HTR-8/SVneo (cell line): ENCODE measurements around the gene SH3GLB2.
"Not testable (repeated sequence)": the region's sequence is repeated elsewhere in the genome, so short reads cannot be mapped to it uniquely, and the experiment has no call there.

Experiments used
- DNase-seq: peaks from one replicate; pipeline ENCODE4 v3.0.0; 2011; ENCODE audit warnings: low spot score, mixed read lengths; ENCODE audit not compliant: insufficient read length
- FAIRE-seq: peaks from 2 replicates; lab custom pipeline; 2011; peaks lifted over from hg19 to GRCh38; lab: Jason Lieb, UNC

Gene SH3GLB2

GRCh38 chr9:129004173-129004572 lies 24.0 kb downstream of the SH3GLB2 start:
- DNase-seq, FAIRE-seq: not testable (repeated sequence)

- FAIRE-seq (no peak), DNase-seq (no peak)
Measured at GRCh38 chr9:129002992-129003391, 25.1 kb downstream of the SH3GLB2 start.

- DNase-seq, result no peak
- FAIRE-seq, result no peak
Measured at GRCh38 chr9:129001504-129002325, 26.4 kb downstream of the SH3GLB2 start.

DNA sequence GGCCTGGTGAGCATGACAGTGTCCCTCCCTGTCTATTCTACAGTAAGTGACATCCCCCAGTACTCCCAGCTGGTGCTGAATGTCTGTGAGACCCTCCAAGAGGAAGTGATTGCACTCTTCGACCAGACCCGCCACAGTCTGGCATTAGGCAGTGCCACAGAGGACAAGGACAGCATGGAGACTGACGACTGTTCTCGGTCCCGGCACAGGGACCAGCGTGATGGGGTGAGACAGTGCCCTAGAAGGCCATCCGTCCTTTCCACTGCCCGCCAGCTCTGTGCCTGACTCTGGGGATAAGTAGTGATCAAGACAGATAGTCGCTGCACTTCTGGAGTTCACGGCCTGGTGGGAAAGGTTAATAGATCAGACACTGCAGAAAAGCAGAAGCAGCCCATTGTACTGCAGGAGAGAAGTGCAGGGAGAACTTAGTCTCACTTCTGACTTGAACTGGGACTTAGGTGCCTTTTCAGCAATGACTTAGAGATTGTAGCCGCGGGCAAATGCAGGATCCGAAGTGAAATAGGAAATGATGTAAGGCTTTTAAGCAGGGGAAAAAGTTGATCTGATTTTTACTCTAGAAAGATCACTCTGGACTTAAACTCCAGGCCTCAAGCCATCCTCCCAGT lies 28.4 kb downstream of the SH3GLB2 start:
- no peak for DNase-seq
- FAIRE-seq, result no peak

GRCh38 chr9:128998462-128998861 lies 29.7 kb downstream of the SH3GLB2 start:
- FAIRE-seq, result no peak
- no peak for DNase-seq

DNA sequence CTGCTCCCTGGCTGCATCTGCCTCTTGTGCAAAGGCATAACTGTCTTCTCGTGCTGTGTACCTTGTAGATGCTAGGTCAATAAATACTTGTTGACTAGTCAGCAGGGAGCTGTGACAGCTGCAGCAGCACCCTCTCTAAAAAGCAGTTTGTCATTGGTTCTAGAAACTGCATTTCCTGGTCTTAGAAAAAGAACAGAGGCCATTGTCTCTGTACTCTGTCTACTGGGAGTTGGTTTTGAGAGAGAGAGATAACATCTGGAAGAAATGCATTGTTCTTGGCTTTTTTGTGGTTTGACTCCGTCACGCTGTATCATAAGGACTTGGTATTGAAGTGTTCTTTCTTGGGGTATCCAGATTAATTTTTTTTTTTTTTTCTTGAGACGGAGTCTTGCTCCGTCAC lies 32.3 kb downstream of the SH3GLB2 start:
- FAIRE-seq, result no peak
- DNase-seq, result no peak

GRCh38 chr9:128992995-128993394 lies 35.1 kb downstream of the SH3GLB2 start:
- DNase-seq, result no peak
- no peak for FAIRE-seq

- FAIRE-seq (no peak), DNase-seq (peak; percentile 34)
Measured at GRCh38 chr9:128987805-128988204, 40.3 kb downstream of the SH3GLB2 start.

DNA sequence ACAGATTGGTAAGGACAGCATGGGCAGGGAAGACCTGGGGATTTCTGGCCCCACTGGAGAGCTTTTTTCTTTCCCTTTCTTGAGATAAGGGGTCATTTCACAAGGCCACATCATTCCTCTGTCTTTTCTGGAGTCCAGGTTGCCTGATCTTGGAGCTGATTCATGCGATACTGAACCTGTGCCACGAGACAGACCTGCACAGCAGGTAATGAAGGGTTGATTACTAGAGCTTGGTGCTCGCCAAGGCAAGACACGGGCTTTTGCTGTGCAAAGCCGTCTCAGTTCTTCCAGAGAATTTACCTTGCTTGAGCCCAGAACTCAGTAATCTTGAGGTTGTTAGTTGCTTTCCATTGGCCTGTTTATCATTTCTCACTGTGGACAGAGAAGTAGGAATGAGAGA lies 41.5 kb downstream of the SH3GLB2 start:
- DNase-seq (no peak), FAIRE-seq (no peak)

GRCh38 chr9:128983536-128983935 lies 44.6 kb downstream of the SH3GLB2 start:
- FAIRE-seq, result no peak
- no peak for DNase-seq

GRCh38 chr9:128979111-128979510 lies 49.0 kb downstream of the SH3GLB2 start:
- DNase-seq, result no peak
- FAIRE-seq, result no peak

GRCh38 chr9:128972956-128973355 lies 55.2 kb downstream of the SH3GLB2 start:
- DNase-seq (peak; percentile 21), FAIRE-seq (no peak)

DNA sequence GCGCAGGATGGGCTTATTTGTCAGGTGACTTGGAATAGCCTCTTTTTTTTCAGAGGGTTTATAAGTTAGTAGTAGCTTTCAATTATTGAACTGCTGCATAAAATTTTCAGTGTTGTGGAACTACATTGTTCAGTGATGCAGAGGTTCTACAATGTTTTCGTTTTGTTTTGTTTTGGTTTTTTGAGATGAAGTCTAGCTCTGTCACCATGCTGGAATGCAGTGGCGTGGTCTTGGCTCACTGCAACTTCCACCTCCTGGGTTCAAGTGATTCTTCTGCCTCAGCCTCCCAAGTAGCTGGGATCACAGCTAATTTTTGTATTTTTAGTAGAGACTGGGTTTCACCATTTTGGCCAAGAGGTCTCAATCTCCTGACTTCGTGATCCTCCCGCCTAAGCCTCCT lies 58.6 kb downstream of the SH3GLB2 start:
- FAIRE-seq (no peak), DNase-seq (no peak)

GRCh38 chr9:128961403-128961802 lies 66.7 kb downstream of the SH3GLB2 start:
- FAIRE-seq, DNase-seq: not testable (repeated sequence)
